NCI-H510A (cell line): ENCODE results near the gene KCNJ2.

Source experiments
- DNase-seq: peaks from one replicate; lab custom pipeline; 2025; lab: John Stamatoyannopoulos, UW

KCNJ2 gene

GRCh38 chr17:70205401-70205800 lies 36.1 kb downstream of the KCNJ2 start:
- no peak for DNase-seq

- DNase-seq, result no peak
These were observed 37.2 kb downstream of the KCNJ2 start for GRCh38 chr17:70206361-70207010.

- no peak for DNase-seq
These were observed 37.9 kb downstream of the KCNJ2 start for GRCh38 chr17:70207184-70207583.

GRCh38 chr17:70208080-70208794 lies 38.9 kb downstream of the KCNJ2 start:
- no peak for DNase-seq

DNA sequence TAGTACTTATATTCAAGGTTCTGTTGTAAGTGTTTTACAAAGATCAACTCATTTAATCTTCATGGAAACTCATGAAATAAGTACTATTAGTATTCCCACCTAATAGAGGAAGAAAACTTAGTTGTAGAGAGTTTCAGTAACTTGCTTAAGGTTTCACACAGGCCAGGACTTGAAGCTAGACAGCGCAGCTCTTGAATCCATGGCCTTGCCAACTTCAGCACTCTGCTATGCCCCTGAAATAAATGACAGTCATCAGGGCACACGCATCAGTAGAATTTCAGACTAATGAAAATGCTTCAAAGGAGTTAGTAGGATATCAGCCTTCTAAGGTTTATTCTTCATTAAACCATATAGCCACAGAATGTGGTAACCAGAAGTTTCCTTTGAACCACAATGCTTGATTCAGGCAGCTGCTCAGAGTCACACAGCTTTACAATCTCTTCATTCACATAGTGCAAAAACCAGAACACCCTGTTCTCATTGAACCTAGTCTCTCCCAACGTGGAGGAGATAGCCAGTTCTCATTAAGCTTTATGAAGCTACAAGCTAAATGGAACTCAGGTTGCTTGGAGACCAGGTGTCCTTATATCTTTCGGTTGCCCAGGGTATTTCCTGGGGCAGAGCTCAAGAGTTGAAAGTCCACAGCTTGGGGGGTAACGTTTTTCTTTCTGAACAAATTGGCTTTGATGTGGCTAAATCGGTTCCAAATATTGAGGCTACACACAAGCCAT lies 39.7 kb downstream of the KCNJ2 start:
- no peak for DNase-seq

DNA sequence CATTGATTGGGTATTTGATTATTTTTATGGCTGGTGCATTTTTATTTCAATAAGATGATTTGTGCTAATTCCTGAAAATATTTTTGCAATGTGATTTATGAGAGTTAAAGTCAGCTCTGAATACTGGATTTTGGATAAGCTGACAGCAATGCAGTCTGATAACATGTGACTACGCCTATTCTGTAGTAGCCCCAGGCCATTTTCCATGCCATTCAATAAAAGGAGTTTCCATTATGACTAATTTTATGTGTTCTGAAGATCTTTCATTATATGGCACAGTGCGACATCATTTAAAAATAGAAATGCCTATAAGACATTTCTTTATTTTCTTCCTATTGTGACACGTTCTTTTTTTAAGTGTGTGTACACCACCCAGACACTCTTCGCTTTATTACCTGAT lies 46.3 kb downstream of the KCNJ2 start:
- no peak for DNase-seq

DNA sequence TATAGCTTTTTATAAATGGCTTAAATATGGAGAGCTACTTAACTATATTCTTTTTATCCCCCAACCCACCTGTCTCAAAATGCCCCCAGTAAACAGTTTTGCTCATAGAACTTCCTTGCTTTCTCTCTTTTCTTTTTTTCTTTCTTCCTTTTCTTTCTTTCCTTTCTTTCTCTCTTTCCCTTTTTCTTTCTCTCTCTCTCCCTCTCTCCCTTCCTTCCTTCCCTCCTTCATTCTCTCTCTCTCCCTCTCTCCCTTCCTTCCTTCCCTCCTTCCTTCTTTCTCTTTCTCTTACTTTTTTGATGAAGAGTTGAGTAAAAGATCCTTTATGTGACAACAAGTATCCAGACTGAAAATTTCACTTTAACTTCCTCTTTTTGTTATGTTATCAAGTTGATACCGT lies 48.2 kb downstream of the KCNJ2 start:
- DNase-seq, result no peak

- no peak for DNase-seq
These were observed 55.9 kb downstream of the KCNJ2 start for GRCh38 chr17:70225276-70225675.
